ENCODE measurements around the gene SRGAP1.
"Not testable (repeated sequence)": the region's sequence is repeated elsewhere in the genome, so short reads cannot be mapped to it uniquely, and the experiment has no call there.

The SRGAP1 gene

DNA sequence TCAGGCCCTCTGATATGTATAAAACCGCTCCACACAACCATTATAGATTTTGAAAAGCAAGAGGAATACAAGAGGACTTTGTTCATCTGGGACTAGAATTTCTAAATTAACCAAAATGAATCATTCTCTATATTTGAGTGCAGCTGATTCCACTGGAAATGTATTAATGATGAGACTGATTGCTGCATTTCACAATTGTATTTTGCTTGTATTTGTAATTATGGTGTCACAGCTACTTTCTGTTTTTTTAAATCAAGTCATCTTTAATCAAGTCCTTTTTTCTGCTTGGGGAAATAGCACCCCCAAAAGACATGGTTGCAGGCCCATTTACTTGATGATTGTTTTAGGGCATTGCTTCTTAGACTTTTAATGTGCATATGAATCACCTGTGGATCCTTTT lies 215.2 kb downstream of the SRGAP1 start:
- Histone ChIP-seq H3K4me1 (ENCODE audit: control insufficient read depth in 1 of 2, insufficient read depth in 2 of 2, low read length in 2 of 2) (no peaks in the 10 kb centered on the region), H3K27me3 (ENCODE audit: low read depth, low read length) (no peaks in the 10 kb centered on the region), H3K36me3 (ENCODE audit: control insufficient read depth in 1 of 2, insufficient read depth in 2 of 2, low read length in 2 of 2) (peaks cover 0 to 3% of the 10 kb centered on the region in 2 donors), H3K4me3 (ENCODE audit: low read depth in 1 of 2, low read length in 2 of 2) (no peak overlapping the region), H3K9me3 (ENCODE audit: control insufficient read depth in 1 of 2, low read length in 2 of 2) (no peaks in the 10 kb centered on the region), H3K27ac (ENCODE audit: low read length) (no peak overlapping the region)

GRCh38 chr12:64061868-64062375 lies 217.4 kb downstream of the SRGAP1 start:
- H3K4me1 ChIP-seq (ENCODE audit: control insufficient read depth in 1 of 2, insufficient read depth in 2 of 2, low read length in 2 of 2) = no peaks in the 10 kb centered on the region
- no peaks in the 10 kb centered on the region for H3K9me3 ChIP-seq (ENCODE audit: control insufficient read depth in 1 of 2, low read length in 2 of 2)
- H3K36me3 ChIP-seq (ENCODE audit: control insufficient read depth in 1 of 2, insufficient read depth in 2 of 2, low read length in 2 of 2) = peaks cover 4 to 8% of the 10 kb centered on the region in 2 donors
- H3K4me3 ChIP-seq (ENCODE audit: low read depth in 1 of 2, low read length in 2 of 2) = no peak overlapping the region
- no peaks in the 10 kb centered on the region for H3K27me3 ChIP-seq (ENCODE audit: low read depth, low read length)
- H3K27ac ChIP-seq (ENCODE audit: low read length) = no peak overlapping the region

- Histone ChIP-seq H3K9me3 (ENCODE audit: control insufficient read depth in 1 of 2, low read length in 2 of 2) (no peaks in the 10 kb centered on the region), H3K36me3 (ENCODE audit: control insufficient read depth in 1 of 2, insufficient read depth in 2 of 2, low read length in 2 of 2) (peaks cover 4 to 8% of the 10 kb centered on the region in 2 donors), H3K4me1 (ENCODE audit: control insufficient read depth in 1 of 2, insufficient read depth in 2 of 2, low read length in 2 of 2) (no peaks in the 10 kb centered on the region), H3K27me3 (ENCODE audit: low read depth, low read length) (no peaks in the 10 kb centered on the region), H3K27ac (ENCODE audit: low read length) (no peak overlapping the region), H3K4me3 (ENCODE audit: low read depth in 1 of 2, low read length in 2 of 2) (no peak overlapping the region)
These were observed 218.6 kb downstream of the SRGAP1 start for GRCh38 chr12:64063121-64063520.

DNA sequence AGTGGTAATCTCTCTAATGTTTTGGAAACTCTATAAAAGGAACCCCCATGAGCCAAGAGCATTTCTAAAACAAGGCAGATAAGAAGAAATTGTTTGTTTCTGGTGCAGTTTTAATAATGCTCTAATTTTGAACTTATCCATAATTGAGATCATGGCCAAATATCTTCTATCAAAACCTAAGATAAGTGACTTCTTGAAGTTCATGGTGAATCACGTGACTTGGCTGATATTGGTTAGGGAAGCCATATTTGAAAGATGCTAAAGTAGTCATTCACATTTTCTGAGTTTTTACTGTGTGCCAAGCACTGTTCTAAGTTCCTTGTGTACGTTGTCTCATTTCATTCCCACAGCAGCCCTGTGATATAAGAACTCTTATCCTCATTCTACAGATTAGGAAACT lies 219.7 kb downstream of the SRGAP1 start:
- Histone ChIP-seq H3K4me1 (ENCODE audit: control insufficient read depth in 1 of 2, insufficient read depth in 2 of 2, low read length in 2 of 2) (no peaks in the 10 kb centered on the region), H3K9me3 (ENCODE audit: control insufficient read depth in 1 of 2, low read length in 2 of 2) (no peaks in the 10 kb centered on the region), H3K4me3 (ENCODE audit: low read depth in 1 of 2, low read length in 2 of 2) (no peak overlapping the region), H3K36me3 (ENCODE audit: control insufficient read depth in 1 of 2, insufficient read depth in 2 of 2, low read length in 2 of 2) (peaks cover 4 to 8% of the 10 kb centered on the region in 2 donors), H3K27ac (ENCODE audit: low read length) (no peak overlapping the region), H3K27me3 (ENCODE audit: low read depth, low read length) (no peaks in the 10 kb centered on the region)

GRCh38 chr12:64064706-64065105 lies 220.2 kb downstream of the SRGAP1 start:
- no peaks in the 10 kb centered on the region for H3K4me1 ChIP-seq (ENCODE audit: control insufficient read depth in 1 of 2, insufficient read depth in 2 of 2, low read length in 2 of 2)
- H3K27me3 ChIP-seq (ENCODE audit: low read depth, low read length) = no peaks in the 10 kb centered on the region
- H3K36me3 ChIP-seq (ENCODE audit: control insufficient read depth in 1 of 2, insufficient read depth in 2 of 2, low read length in 2 of 2) = peaks cover 4 to 8% of the 10 kb centered on the region in 2 donors
- no peak overlapping the region for H3K27ac ChIP-seq (ENCODE audit: low read length)
- H3K9me3 ChIP-seq (ENCODE audit: control insufficient read depth in 1 of 2, low read length in 2 of 2) = no peaks in the 10 kb centered on the region
- H3K4me3 ChIP-seq (ENCODE audit: low read depth in 1 of 2, low read length in 2 of 2) = no peak overlapping the region

GRCh38 chr12:64065881-64066451 lies 221.5 kb downstream of the SRGAP1 start:
- Histone ChIP-seq H3K27ac (ENCODE audit: low read length) (no peak overlapping the region), H3K4me1 (ENCODE audit: control insufficient read depth in 1 of 2, insufficient read depth in 2 of 2, low read length in 2 of 2) (no peaks in the 10 kb centered on the region), H3K9me3 (ENCODE audit: control insufficient read depth in 1 of 2, low read length in 2 of 2) (no peaks in the 10 kb centered on the region), H3K36me3 (ENCODE audit: control insufficient read depth in 1 of 2, insufficient read depth in 2 of 2, low read length in 2 of 2) (peaks cover 4 to 8% of the 10 kb centered on the region in 2 donors), H3K27me3 (ENCODE audit: low read depth, low read length) (no peaks in the 10 kb centered on the region), H3K4me3 (ENCODE audit: low read depth in 1 of 2, low read length in 2 of 2) (no peak overlapping the region)

DNA sequence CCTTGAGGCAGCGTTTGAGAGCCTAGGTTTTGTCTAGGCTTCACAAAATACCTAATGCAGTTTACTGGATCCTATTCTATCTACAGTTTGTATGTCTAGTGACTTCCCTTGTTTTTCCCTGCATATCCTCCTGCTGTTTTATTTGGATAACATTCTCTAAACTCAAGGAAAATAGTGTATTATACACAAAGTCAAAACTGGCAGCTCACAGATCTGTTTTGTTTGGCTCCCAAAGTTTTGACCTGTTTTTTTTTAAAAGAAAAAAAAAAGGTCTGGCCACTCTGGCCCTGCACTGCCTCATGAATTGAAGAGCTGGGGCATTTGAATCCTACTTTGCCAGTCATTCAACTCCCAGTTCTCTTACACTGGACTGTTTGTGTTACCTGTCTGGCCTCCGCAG lies 222.3 kb downstream of the SRGAP1 start:
- Histone ChIP-seq H3K4me3 (ENCODE audit: low read depth in 1 of 2, low read length in 2 of 2) (no peak overlapping the region), H3K9me3 (ENCODE audit: control insufficient read depth in 1 of 2, low read length in 2 of 2) (no peaks in the 10 kb centered on the region), H3K27me3 (ENCODE audit: low read depth, low read length) (no peaks in the 10 kb centered on the region), H3K36me3 (ENCODE audit: control insufficient read depth in 1 of 2, insufficient read depth in 2 of 2, low read length in 2 of 2) (peaks cover 4 to 8% of the 10 kb centered on the region in 2 donors), H3K27ac (ENCODE audit: low read length) (no peak overlapping the region), H3K4me1 (ENCODE audit: control insufficient read depth in 1 of 2, insufficient read depth in 2 of 2, low read length in 2 of 2) (no peaks in the 10 kb centered on the region)

DNA sequence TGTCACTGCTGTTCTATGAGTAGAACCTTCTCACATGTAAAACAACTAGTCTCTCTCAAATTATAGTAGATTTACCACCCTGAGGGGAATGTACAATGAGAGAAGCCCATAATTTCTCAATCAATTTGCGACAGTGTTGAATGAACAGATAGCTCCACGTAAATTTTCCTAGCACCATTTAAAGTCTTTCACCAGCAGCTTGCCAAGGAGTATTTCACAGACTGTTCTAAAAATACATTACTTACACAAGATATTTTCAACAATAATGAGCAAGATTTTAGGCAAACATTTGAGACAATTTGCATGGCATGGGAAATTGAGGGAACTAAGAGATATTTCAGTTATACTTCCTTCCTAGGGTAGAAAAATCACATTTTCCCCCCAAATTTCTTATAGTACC lies 226.0 kb downstream of the SRGAP1 start:
- Histone ChIP-seq H3K36me3 (ENCODE audit: control insufficient read depth in 1 of 2, insufficient read depth in 2 of 2, low read length in 2 of 2) (peaks cover 0 to 4% of the 10 kb centered on the region in 2 donors), H3K4me1 (ENCODE audit: control insufficient read depth in 1 of 2, insufficient read depth in 2 of 2, low read length in 2 of 2) (no peaks in the 10 kb centered on the region), H3K27me3 (ENCODE audit: low read depth, low read length) (no peaks in the 10 kb centered on the region), H3K9me3 (ENCODE audit: control insufficient read depth in 1 of 2, low read length in 2 of 2) (no peaks in the 10 kb centered on the region), H3K4me3 (ENCODE audit: low read depth in 1 of 2, low read length in 2 of 2) (no peak overlapping the region), H3K27ac (ENCODE audit: low read length) (no peak overlapping the region)

DNA sequence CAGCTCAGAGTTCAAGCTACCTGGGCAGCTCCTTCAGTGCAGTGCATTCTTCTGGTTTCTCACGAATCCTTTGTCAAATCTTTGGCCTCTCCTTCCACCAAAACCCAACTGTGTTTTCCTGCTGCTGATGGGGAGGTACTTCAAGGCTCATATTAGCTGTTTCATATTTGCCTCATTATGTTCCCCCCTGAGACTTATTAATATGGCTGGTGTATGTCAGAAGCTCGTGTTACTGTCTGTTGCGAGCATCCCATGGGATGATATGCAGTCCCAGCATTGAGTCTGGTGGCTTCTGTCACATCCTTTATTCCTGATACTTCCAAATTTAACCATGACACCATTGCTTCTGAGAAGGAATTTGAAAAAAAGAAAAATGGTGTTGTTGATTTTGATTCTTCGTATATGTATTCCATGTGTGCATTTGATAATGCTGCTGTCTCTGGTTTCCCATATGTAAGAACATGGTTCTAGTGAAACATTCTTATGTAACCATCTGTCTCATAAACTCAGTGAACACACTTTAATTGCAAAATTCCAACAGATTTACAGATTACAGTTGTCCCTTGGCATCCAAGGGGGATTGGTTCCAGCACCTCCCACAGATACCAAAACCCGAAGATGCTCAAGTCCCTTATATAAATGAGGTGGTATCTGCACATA lies 228.5 kb downstream of the SRGAP1 start:
- Histone ChIP-seq H3K4me1 (ENCODE audit: control insufficient read depth in 1 of 2, insufficient read depth in 2 of 2, low read length in 2 of 2) (no peaks in the 10 kb centered on the region), H3K9me3 (ENCODE audit: control insufficient read depth in 1 of 2, low read length in 2 of 2) (no peaks in the 10 kb centered on the region), H3K36me3 (ENCODE audit: control insufficient read depth in 1 of 2, insufficient read depth in 2 of 2, low read length in 2 of 2) (no peaks in the 10 kb centered on the region), H3K4me3 (ENCODE audit: low read depth in 1 of 2, low read length in 2 of 2) (no peak overlapping the region), H3K27me3 (ENCODE audit: low read depth, low read length) (no peaks in the 10 kb centered on the region), H3K27ac (ENCODE audit: low read length) (no peak overlapping the region)

- not testable (repeated sequence) for H3K27ac ChIP-seq (ENCODE audit: low read length); H3K4me3 ChIP-seq (ENCODE audit: low read depth in 1 of 2, low read length in 2 of 2); H3K27me3 ChIP-seq (ENCODE audit: low read depth, low read length); H3K9me3 ChIP-seq (ENCODE audit: control insufficient read depth in 1 of 2, low read length in 2 of 2); H3K36me3 ChIP-seq (ENCODE audit: control insufficient read depth in 1 of 2, insufficient read depth in 2 of 2, low read length in 2 of 2)
- peaks cover 5 to 12% of the 10 kb centered on the region in 2 donors for H3K4me1 ChIP-seq (ENCODE audit: control insufficient read depth in 1 of 2, insufficient read depth in 2 of 2, low read length in 2 of 2)
These were observed 232.1 kb downstream of the SRGAP1 start for GRCh38 chr12:64076565-64076964.

DNA sequence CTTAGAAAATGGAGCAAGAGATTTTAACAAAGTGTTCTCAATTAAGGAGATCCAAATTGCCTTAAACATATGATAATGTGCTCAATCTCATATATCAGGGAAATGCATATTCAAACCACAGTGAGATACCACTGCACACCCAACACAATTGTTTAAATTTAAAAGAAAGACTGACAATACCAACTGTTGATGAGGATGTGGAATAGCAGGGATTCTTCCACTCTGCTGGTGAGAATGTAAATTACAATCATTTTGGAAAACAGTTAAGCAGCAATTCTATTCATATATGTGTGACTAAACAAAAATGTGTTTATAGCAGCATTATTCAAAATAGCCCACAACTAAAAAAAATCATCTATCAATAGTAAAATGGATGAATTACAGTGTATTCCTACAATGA lies 233.4 kb downstream of the SRGAP1 start:
- H3K36me3 ChIP-seq (ENCODE audit: control insufficient read depth in 1 of 2, insufficient read depth in 2 of 2, low read length in 2 of 2) = peaks cover 3 to 4% of the 10 kb centered on the region in 2 donors
- peaks cover 14 to 16% of the 10 kb centered on the region in 2 donors for H3K4me1 ChIP-seq (ENCODE audit: control insufficient read depth in 1 of 2, insufficient read depth in 2 of 2, low read length in 2 of 2)
- H3K4me3 ChIP-seq (ENCODE audit: low read depth in 1 of 2, low read length in 2 of 2) = no peak overlapping the region
- H3K9me3 ChIP-seq (ENCODE audit: control insufficient read depth in 1 of 2, low read length in 2 of 2) = no peaks in the 10 kb centered on the region
- H3K27ac ChIP-seq (ENCODE audit: low read length) = no peak overlapping the region
- no peaks in the 10 kb centered on the region for H3K27me3 ChIP-seq (ENCODE audit: low read depth, low read length)
